ENCODE measurements around the gene BEND5.

DNA sequence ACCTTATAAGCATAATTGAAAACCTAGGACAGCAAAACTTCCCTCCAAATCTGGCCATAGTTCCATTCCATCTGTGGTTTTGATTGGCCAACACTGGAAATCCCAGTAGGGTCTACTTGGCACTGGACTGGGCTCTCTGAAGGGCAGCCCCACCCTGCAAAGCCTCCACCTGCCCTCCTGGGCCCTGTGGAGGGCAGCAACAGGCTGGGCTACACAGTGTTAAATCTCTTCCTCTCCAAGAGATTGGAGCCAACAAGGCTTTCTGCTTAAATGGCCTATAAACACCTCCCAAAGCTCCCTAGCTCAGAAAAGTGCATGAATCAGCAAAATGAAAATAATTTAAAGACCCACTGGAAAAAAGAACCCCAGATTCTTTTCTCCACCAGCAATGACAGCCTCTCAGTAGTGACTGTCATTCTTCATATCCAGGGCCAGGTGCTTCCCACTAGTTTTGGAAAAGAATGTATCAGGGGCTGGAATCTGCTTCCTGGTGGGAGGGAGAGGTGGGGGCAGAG lies 58.5 kb downstream of the BEND5 start:
- no peak for TF ChIP-seq SP2 (IDR thresholded peaks at IDR 0.05; ENCODE audit: low read length)
- peak; percentile 3 to 14 (median 3); a peak in 3 of 4 replicates for TF ChIP-seq CTCF (IDR thresholded peaks at IDR 0.05; ENCODE audit: control extremely low read depth in 1 of 3, insufficient read depth in 1 of 3, low read depth in 1 of 3, low read length in 3 of 3)

Data from H1 (cell line).